Measurements from ENCODE around the gene LTB4R2.

Gene LTB4R2

DNA sequence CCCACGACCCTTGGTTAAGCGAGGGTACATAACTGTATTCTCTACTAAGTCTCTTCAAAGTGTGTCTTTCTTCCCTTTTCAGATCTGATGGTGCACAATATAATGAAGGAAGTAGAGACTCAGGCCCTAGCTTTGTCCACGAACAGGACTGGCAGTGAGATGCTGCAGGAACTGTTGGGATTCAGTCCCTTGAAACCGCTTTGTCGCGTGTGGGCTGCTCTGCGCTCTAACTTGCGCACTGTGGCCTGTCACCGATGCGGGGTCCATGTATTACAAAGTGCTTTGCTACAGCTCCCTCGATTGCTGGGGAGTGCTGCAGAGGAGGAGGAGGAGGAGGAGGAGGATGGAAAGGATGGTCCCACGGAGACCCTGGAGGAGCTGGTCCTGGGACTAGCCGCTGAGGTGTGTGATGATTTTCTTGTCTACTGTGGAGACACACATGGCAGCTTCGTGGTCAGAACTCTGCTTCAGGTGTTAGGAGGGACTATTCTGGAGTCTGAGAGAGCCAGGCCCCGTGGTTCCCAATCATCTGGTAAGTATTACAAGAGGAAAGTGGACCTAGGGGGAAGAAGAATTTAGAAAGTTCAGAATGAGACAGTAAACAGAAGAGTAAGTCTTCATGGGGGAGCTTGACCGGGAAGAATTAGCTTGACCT lies 9.5 kb upstream of the LTB4R2 start:
- Histone ChIP-seq H3K4me1 (ENCODE audit: control insufficient read depth, insufficient read depth, low read length, poor library complexity, severe bottlenecking) (peaks cover 16% of the 10 kb centered on the region), H3K36me3 (ENCODE audit: control insufficient read depth, insufficient read depth, low read length) (peaks cover 52% of the 10 kb centered on the region), H3K4me3 (ENCODE audit: extremely low read depth, insufficient read depth, low read length, poor library complexity, severe bottlenecking) (peak overlapping the region; percentile 92), H3K27ac (ENCODE audit: low read depth, low read length, severe bottlenecking) (no peak overlapping the region), H3K9me3 (ENCODE audit: control insufficient read depth, low read length) (no peaks in the 10 kb centered on the region)
- 42 to 54% methylated on average over 7 to 14 of the region's 16 CpGs for WGBS, 2 experiments (ENCODE audit: insufficient coverage in 2 of 2)

DNA sequence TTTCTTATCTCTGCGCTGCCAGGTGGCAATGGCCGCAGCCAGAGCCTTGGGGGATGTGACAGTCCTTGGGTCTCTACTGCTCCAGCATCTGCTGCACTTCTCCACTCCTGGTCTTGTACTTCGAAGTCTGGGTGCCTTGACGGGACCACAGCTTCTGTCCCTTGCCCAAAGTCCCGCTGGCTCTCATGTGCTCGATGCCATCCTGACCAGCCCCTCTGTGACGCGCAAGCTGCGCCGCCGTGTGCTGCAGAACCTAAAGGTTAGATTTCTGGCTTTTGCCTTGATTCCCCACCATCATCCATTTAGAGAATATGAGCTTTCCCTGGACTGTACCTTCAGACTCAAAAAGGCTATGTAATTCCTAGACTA lies 5.9 kb upstream of the LTB4R2 start:
- H3K4me1 ChIP-seq (ENCODE audit: control insufficient read depth, insufficient read depth, low read length, poor library complexity, severe bottlenecking), result no peaks in the 10 kb centered on the region
- no peak overlapping the region for H3K4me3 ChIP-seq (ENCODE audit: extremely low read depth, insufficient read depth, low read length, poor library complexity, severe bottlenecking)
- H3K27ac ChIP-seq (ENCODE audit: low read depth, low read length, severe bottlenecking), result no peak overlapping the region
- H3K36me3 ChIP-seq (ENCODE audit: control insufficient read depth, insufficient read depth, low read length), result peaks cover 65% of the 10 kb centered on the region
- WGBS, 2 experiments (ENCODE audit: insufficient coverage in 2 of 2), result 95 to 98% methylated on average over 6 to 11 of the region's 11 CpGs
- H3K9me3 ChIP-seq (ENCODE audit: control insufficient read depth, low read length), result no peaks in the 10 kb centered on the region

DNA sequence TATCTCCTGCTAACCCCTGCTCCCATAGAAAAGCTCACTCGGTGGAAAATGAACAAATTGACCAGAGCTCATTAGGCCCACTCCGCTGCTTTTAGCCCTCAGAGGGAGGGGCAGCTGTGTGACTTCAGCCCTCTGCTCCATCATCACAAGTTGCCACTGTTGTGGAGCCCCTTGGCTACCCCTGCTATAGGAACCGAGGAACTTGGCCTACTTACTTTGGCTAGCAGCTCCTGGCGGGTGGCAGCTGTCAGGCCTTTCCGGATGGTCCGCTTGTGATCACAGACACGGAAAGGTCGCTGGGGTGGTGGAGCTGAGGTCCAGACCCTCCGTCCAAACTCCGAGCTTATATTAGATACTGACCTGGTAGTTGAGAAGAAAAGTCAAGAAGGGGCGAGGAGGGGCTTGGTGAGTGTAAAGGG lies 2.8 kb upstream of the LTB4R2 start:
- 84 to 88% methylated on average over 9 to 11 of the region's 11 CpGs for WGBS, 2 experiments (ENCODE audit: insufficient coverage in 2 of 2)
- Histone ChIP-seq H3K27ac (ENCODE audit: low read depth, low read length, severe bottlenecking) (no peak overlapping the region), H3K9me3 (ENCODE audit: control insufficient read depth, low read length) (no peaks in the 10 kb centered on the region), H3K4me1 (ENCODE audit: control insufficient read depth, insufficient read depth, low read length, poor library complexity, severe bottlenecking) (no peaks in the 10 kb centered on the region), H3K36me3 (ENCODE audit: control insufficient read depth, insufficient read depth, low read length) (peaks cover 81% of the 10 kb centered on the region), H3K4me3 (ENCODE audit: extremely low read depth, insufficient read depth, low read length, poor library complexity, severe bottlenecking) (no peak overlapping the region)

DNA sequence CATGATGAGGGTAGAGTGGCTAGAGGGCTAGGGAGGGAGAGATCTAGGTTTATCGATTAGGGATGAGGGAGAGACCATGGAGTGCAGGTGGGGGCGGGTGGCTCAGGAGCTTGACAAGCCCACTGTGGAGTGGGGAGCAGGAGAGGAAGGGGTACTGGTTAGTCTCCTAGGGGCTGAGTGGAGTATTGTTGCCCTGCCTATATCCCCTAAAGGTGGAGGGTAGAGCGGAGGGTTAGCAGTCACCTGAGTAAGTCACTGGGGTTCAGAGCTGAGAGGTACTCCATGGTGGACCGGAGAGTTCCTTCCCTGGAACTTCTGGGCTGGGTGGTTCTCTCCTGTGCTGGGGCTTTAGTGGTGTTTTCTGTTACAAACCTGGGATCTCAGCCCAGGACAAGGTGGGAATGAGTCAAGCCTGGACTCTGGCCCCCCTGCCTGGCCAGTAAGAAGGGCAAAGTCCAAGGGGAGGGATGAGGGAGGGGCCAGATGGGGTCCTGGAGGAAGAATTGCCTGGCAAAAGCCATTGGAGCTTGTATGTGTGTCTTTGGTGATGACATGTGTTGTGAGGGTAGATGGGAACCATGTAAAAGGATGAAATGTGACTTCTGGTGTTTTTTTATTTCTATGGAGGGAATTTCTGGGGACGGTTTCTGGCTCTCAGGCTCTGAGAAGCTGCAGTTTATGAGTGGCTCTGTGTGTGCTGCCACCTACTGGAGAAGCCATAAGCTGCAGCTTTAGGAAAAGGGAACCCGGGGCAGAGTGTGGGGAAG lies 2.2 kb upstream of the LTB4R2 start, which contains the start of gene CIDEB:
TSS of gene CIDEB (minus strand) at position 403 of the 767 bp plus-strand sequence. CDS start at position 284, 119 bp downstream.
- Histone ChIP-seq H3K36me3 (ENCODE audit: control insufficient read depth, insufficient read depth, low read length) (peaks cover 78% of the 10 kb centered on the region), H3K4me3 (ENCODE audit: extremely low read depth, insufficient read depth, low read length, poor library complexity, severe bottlenecking) (no peak within 1 kb of the TSS)

DNA sequence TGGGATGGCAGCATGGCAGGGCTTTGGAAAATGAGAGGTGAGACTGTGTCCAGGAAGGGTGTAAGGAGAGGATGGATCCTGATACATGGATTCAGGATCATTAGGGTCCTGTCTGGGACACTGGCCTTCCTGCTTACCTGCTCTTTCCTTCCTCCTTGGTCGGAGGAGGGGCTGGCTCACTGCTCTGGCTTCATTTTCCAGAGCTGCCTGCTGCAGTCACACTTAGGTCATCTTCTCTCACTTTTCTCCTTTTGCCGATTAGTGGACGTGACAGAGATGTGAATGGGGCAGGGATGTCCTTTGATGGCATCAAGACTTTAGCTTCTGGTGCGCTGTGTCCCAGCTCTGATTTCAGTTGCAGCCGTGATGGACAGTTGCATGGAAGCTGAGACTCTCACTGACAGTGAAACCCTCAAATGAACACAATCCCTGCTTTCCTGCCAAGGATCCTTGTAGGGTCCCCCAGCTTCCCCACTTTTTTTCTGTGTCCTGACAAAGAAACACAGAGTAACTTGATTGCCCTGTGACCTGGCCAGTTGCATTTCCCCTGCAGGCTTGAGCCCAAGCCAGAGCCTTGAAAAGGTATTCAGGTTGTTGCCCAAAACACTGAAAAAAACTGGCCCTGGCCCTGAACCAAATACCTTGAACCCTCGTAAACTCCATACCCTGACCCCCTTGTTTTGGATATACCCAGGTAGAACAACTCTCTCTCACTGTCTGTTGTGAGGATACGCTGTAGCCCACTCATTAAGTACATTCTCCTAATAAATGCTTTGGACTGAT lies 1.4 kb upstream of the LTB4R2 start:
- Histone ChIP-seq H3K4me3 (ENCODE audit: extremely low read depth, insufficient read depth, low read length, poor library complexity, severe bottlenecking) (no peak overlapping the region), H3K36me3 (ENCODE audit: control insufficient read depth, insufficient read depth, low read length) (peaks cover 70% of the 10 kb centered on the region), H3K9me3 (ENCODE audit: control insufficient read depth, low read length) (no peaks in the 10 kb centered on the region), H3K4me1 (ENCODE audit: control insufficient read depth, insufficient read depth, low read length, poor library complexity, severe bottlenecking) (no peaks in the 10 kb centered on the region), H3K27ac (ENCODE audit: low read depth, low read length, severe bottlenecking) (no peak overlapping the region)
- 82 to 94% methylated on average over 4 to 7 of the region's 7 CpGs for WGBS, 2 experiments (ENCODE audit: insufficient coverage in 2 of 2)

More for the DNA sequence above, 2.2 kb upstream of the LTB4R2 start, which contains the start of gene CIDEB:
- WGBS, 2 experiments (ENCODE audit: insufficient coverage in 2 of 2), result 65 to 72% methylated on average over 6 of the region's 6 CpGs
- Histone ChIP-seq H3K4me1 (ENCODE audit: control insufficient read depth, insufficient read depth, low read length, poor library complexity, severe bottlenecking) (no peaks in the 10 kb centered on the region), H3K27ac (ENCODE audit: low read depth, low read length, severe bottlenecking) (no peak within 1 kb of the TSS), H3K9me3 (ENCODE audit: control insufficient read depth, low read length) (no peaks in the 10 kb centered on the region)

DNA sequence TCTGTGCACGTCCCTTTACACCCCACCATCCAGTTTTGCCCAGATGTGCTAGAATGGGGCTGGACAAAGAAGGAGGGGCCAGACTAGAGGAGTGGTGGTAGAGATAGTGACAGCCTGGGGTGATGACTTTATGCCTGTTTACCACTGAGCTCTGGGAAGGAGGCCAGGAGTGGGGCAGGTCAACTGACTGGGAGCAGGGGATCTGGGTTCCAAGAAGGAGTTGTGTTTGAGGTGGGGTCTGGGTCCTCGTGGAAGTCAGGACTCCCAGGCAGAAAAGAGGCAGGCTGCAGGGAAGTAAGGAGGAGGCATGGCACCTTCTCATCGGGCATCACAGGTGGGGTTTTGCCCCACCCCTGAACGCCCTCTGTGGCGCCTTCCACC lies 315 bp downstream of the LTB4R2 start:
- no peaks in the 10 kb centered on the region for H3K4me1 ChIP-seq (ENCODE audit: control insufficient read depth, insufficient read depth, low read length, poor library complexity, severe bottlenecking)
- H3K36me3 ChIP-seq (ENCODE audit: control insufficient read depth, insufficient read depth, low read length), result peaks cover 57% of the 10 kb centered on the region
- WGBS, 2 experiments (ENCODE audit: insufficient coverage in 2 of 2), result 90 to 91% methylated on average over 3 to 5 of the region's 5 CpGs
- H3K27ac ChIP-seq (ENCODE audit: low read depth, low read length, severe bottlenecking), result no peak overlapping the region
- H3K4me3 ChIP-seq (ENCODE audit: extremely low read depth, insufficient read depth, low read length, poor library complexity, severe bottlenecking), result no peak overlapping the region
- H3K9me3 ChIP-seq (ENCODE audit: control insufficient read depth, low read length), result no peaks in the 10 kb centered on the region

DNA sequence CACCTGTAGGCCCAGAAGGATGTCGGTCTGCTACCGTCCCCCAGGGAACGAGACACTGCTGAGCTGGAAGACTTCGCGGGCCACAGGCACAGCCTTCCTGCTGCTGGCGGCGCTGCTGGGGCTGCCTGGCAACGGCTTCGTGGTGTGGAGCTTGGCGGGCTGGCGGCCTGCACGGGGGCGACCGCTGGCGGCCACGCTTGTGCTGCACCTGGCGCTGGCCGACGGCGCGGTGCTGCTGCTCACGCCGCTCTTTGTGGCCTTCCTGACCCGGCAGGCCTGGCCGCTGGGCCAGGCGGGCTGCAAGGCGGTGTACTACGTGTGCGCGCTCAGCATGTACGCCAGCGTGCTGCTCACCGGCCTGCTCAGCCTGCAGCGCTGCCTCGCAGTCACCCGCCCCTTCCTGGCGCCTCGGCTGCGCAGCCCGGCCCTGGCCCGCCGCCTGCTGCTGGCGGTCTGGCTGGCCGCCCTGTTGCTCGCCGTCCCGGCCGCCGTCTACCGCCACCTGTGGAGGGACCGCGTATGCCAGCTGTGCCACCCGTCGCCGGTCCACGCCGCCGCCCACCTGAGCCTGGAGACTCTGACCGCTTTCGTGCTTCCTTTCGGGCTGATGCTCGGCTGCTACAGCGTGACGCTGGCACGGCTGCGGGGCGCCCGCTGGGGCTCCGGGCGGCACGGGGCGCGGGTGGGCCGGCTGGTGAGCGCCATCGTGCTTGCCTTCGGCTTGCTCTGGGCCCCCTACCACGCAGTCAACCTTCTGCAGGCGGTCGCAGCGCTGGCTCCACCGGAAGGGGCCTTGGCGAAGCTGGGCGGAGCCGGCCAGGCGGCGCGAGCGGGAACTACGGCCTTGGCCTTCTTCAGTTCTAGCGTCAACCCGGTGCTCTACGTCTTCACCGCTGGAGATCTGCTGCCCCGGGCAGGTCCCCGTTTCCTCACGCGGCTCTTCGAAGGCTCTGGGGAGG lies 985 bp downstream of the LTB4R2 start, which contains the start of gene LTB4R:
TSS of gene LTB4R (plus strand) at position 857 of the 959 bp plus-strand sequence. CDS start 4,150 bp downstream, outside the sequence.
- H3K36me3 ChIP-seq (ENCODE audit: control insufficient read depth, insufficient read depth, low read length), result peaks cover 53% of the 10 kb centered on the region
- no peaks in the 10 kb centered on the region for H3K9me3 ChIP-seq (ENCODE audit: control insufficient read depth, low read length)
- WGBS, 2 experiments (ENCODE audit: insufficient coverage in 2 of 2), result 97% methylated on average over 87 to 99 of the region's 99 CpGs
- H3K27ac ChIP-seq (ENCODE audit: low read depth, low read length, severe bottlenecking), result no peak within 1 kb of the TSS
- no peak within 1 kb of the TSS for H3K4me3 ChIP-seq (ENCODE audit: extremely low read depth, insufficient read depth, low read length, poor library complexity, severe bottlenecking)
- no peaks in the 10 kb centered on the region for H3K4me1 ChIP-seq (ENCODE audit: control insufficient read depth, insufficient read depth, low read length, poor library complexity, severe bottlenecking)

DNA sequence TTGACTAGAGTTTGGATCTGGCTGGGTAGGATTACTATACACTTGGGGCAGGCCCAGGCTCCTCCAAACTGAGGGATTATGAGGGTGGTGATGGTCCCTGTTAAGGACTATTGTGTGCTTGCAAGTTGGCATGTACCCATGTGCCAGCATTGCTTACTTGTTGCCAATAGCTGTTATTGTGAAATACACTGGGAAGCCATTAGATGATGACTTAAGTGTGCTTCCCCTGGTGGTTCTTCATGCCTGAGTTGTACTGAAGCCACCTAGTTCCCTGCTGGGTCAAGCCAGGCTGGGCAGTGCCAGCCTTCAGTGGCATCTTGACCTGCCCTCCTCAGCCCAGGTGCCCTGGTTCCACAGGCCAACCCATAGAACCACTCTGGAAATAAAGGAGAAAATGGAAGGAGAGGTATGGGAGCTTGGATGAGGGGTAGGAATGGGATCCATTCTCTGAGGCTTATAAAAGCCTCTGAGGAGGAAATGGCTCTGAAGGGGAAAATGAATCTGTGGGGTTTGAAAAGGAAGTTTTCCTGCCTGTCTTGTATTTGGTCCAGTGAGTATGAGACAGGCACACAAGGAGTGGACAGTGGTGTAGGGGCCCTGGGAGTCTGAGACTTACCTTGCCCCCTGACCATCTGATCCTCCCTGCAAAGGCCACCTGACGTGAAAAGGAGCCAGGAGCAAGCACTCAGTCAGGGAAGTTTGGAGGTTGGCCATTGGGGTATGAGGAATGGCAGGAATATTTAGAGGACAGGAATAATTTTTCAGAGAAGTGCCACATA lies 2.1 kb downstream of the LTB4R2 start:
- H3K4me3 ChIP-seq (ENCODE audit: extremely low read depth, insufficient read depth, low read length, poor library complexity, severe bottlenecking), result no peak overlapping the region
- WGBS, 2 experiments (ENCODE audit: insufficient coverage in 2 of 2), result 100% methylated on average over 1 of the region's 1 CpG; no CpG with 5 or more reads in 1 of the 2 experiments
- H3K36me3 ChIP-seq (ENCODE audit: control insufficient read depth, insufficient read depth, low read length), result peaks cover 47% of the 10 kb centered on the region
- H3K27ac ChIP-seq (ENCODE audit: low read depth, low read length, severe bottlenecking), result no peak overlapping the region
- H3K4me1 ChIP-seq (ENCODE audit: control insufficient read depth, insufficient read depth, low read length, poor library complexity, severe bottlenecking), result peaks cover 5% of the 10 kb centered on the region
- no peaks in the 10 kb centered on the region for H3K9me3 ChIP-seq (ENCODE audit: control insufficient read depth, low read length)

DNA sequence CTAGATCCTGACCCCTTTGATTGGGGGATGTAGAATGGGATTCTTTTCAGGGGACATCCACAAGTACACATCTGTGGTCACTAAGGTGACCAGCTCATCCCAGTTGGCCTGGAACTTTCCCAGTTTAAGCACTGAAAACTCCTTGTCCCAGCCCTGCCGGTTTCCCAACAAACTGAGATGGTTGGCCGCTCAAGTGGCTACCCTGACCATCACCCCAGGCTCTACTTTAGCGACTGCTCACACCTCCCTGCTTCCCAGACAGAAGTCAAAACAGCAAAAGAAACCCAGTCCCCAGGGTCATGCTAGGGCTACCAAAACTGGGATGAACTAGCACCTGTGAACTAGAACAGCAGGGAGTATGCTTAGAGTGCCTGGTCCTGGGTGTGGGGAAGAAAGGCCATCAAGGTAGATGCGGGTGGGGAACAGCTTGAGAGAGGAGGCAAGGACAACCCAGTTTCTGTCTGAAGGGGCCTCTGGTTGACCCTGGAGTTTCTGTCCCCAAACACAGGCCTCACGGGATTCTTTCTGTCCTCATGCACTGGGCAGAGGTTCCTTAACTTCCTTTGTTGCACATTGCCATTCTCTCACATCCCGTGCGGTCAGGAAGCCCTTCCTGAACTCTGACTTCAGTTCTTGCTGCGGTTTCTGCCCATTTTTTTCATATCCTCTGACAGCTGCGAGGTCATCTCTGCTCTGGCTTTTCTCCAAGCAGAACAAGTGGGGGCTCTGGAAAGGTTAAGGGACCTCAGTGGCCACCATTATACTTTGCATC lies 3.0 kb downstream of the LTB4R2 start:
- Histone ChIP-seq H3K36me3 (ENCODE audit: control insufficient read depth, insufficient read depth, low read length) (peaks cover 45% of the 10 kb centered on the region), H3K4me1 (ENCODE audit: control insufficient read depth, insufficient read depth, low read length, poor library complexity, severe bottlenecking) (peaks cover 10% of the 10 kb centered on the region), H3K4me3 (ENCODE audit: extremely low read depth, insufficient read depth, low read length, poor library complexity, severe bottlenecking) (no peak overlapping the region), H3K9me3 (ENCODE audit: control insufficient read depth, low read length) (no peaks in the 10 kb centered on the region), H3K27ac (ENCODE audit: low read depth, low read length, severe bottlenecking) (peak overlapping the region; percentile 49)
- WGBS, 2 experiments (ENCODE audit: insufficient coverage in 2 of 2), result 84 to 94% methylated on average over 5 to 9 of the region's 9 CpGs
